ENCODE data around the gene HCN1.

Gene HCN1

GRCh38 chr5:45437752-45438151, 258.4 kb downstream of the HCN1 start:
- no peak for TF ChIP-seq CTCF (conservative IDR thresholded peaks at IDR 0.05)

GRCh38 chr5:45417285-45417998, 278.7 kb downstream of the HCN1 start:
- no peak for TF ChIP-seq CTCF (conservative IDR thresholded peaks at IDR 0.05)
- H3K27ac ChIP-seq: no peak overlapping the region

More at GRCh38 chr5:45437752-45438151, 258.4 kb downstream of the HCN1 start:
- no peak overlapping the region for H3K27ac ChIP-seq

- TF ChIP-seq CTCF (conservative IDR thresholded peaks at IDR 0.05): no peak
- no peak overlapping the region for H3K27ac ChIP-seq
Measured at GRCh38 chr5:45414620-45415573, 281.3 kb downstream of the HCN1 start.

GRCh38 chr5:45411971-45412612, 284.1 kb downstream of the HCN1 start:
- no peak for TF ChIP-seq CTCF (conservative IDR thresholded peaks at IDR 0.05)

GRCh38 chr5:45410304-45410995, 285.7 kb downstream of the HCN1 start:
- H3K27ac ChIP-seq: no peak overlapping the region
- TF ChIP-seq CTCF (conservative IDR thresholded peaks at IDR 0.05): no peak

More at GRCh38 chr5:45411971-45412612, 284.1 kb downstream of the HCN1 start:
- no peak overlapping the region for H3K27ac ChIP-seq

GRCh38 chr5:45408067-45408466, 288.1 kb downstream of the HCN1 start:
- no peak overlapping the region for H3K27ac ChIP-seq
- TF ChIP-seq CTCF (conservative IDR thresholded peaks at IDR 0.05): no peak
